CD4-positive, CD25-positive, alpha-beta regulatory T cell (primary cell): ENCODE results near the gene ELL2. TPM values are rescaled to one million over a fixed set of nuclear protein-coding genes. Genes with fewer than 3 reads are reported as not detected.
A peak's percentile ranks its signal among the peaks of the same experiment; 100 is the strongest.

Experiments used
- ATAC-seq, 2 donors: fragments of 150-1000 bp; cut with Tn5 transposase; one replicate each; pipeline ENCODE4 v1.10.0; 2021; ENCODE audit warnings: low read depth in 2 of 2, moderate number of reproducible peaks in 2 of 2, moderate library complexity in 1 of 2
- DNase-seq, 3 donors: peaks; one replicate each; pipeline versions ENCODE4 v3.0.0 to v3.0.0-alpha.2; 2012 to 2022; ENCODE audit warnings: mixed read lengths in 1 of 3
- H3K27ac ChIP-seq: one replicate; pipeline ENCODE4 v1.7.0; 2013; ENCODE audit warnings: mild to moderate bottlenecking, low read length; ENCODE audit not compliant: insufficient read depth, poor library complexity, severe bottlenecking
- H3K27me3 ChIP-seq: one replicate; pipeline ENCODE4 v1.7.0; 2013; ENCODE audit warnings: low read length; ENCODE audit not compliant: control insufficient read depth, insufficient read depth
- H3K36me3 ChIP-seq: one replicate; pipeline ENCODE4 v1.7.0; 2013; ENCODE audit warnings: mild to moderate bottlenecking, low read length, moderate library complexity; ENCODE audit not compliant: control insufficient read depth, insufficient read depth
- H3K4me1 ChIP-seq: 2 replicates; pipeline ENCODE4 v1.7.0; 2013; ENCODE audit warnings: mild to moderate bottlenecking, low read length; ENCODE audit not compliant: insufficient read depth, control insufficient read depth, poor library complexity, severe bottlenecking
- H3K4me3 ChIP-seq: one replicate; pipeline ENCODE4 v1.7.0; 2013; ENCODE audit warnings: low read depth, mild to moderate bottlenecking, low read length, moderate library complexity
- H3K9me3 ChIP-seq, 2 experiments: 1 replicate in 1 of 2; 2 replicates in 1 of 2; pipeline ENCODE4 v1.7.0; 2013; ENCODE audit warnings: low read length in 2 of 2, mild to moderate bottlenecking in 1 of 2, moderate library complexity in 1 of 2; ENCODE audit not compliant: control insufficient read depth in 2 of 2
- H3K27ac Mint-ChIP-seq, 3 donors: one replicate each; pipeline ENCODE4 v1.8.0; 2020 to 2022; ENCODE audit warnings: mild to moderate bottlenecking in 3 of 3, mixed read lengths in 3 of 3, moderate library complexity in 2 of 3
- H3K27me3 Mint-ChIP-seq: one replicate; pipeline ENCODE4 v1.8.0; 2022; ENCODE audit warnings: mild to moderate bottlenecking, mixed read lengths
- H3K36me3 Mint-ChIP-seq: one replicate; pipeline ENCODE4 v1.8.0; 2020; ENCODE audit warnings: mixed read lengths
- H3K4me1 Mint-ChIP-seq, 4 donors: one replicate each; pipeline ENCODE4 v1.8.0; 2020 to 2022; ENCODE audit warnings: mixed read lengths in 4 of 4, mild to moderate bottlenecking in 1 of 4
- H3K4me3 Mint-ChIP-seq, 4 donors: one replicate each; pipeline ENCODE4 v1.8.0; 2020 to 2022; ENCODE audit warnings: mild to moderate bottlenecking in 4 of 4, mixed read lengths in 4 of 4, moderate library complexity in 3 of 4
- H3K9me3 Mint-ChIP-seq, 7 donors: one replicate each; pipeline ENCODE4 v1.8.0; 2020 to 2022; ENCODE audit warnings: mixed read lengths in 7 of 7, mild to moderate bottlenecking in 3 of 7, moderate library complexity in 2 of 7
- polyA plus RNA-seq, 4 donors: library from polyadenylated mRNA; unstranded; fragments of 300-500 nt; fragmentation: Illumina TruSeq; gene quantifications; one replicate each; pipeline ENCODE4 v1.2.3, GENCODE V29; 2021
- total RNA-seq: library from RNA; stranded (reverse); gene quantifications from one replicate; pipeline ENCODE4 v1.2.3, GENCODE V29; 2022

ELL2 gene
- total and polyA plus RNA-seq, 5 donors from 2014 or later, result 2.6 to 94.6 (median 3.7) TPM

DNA sequence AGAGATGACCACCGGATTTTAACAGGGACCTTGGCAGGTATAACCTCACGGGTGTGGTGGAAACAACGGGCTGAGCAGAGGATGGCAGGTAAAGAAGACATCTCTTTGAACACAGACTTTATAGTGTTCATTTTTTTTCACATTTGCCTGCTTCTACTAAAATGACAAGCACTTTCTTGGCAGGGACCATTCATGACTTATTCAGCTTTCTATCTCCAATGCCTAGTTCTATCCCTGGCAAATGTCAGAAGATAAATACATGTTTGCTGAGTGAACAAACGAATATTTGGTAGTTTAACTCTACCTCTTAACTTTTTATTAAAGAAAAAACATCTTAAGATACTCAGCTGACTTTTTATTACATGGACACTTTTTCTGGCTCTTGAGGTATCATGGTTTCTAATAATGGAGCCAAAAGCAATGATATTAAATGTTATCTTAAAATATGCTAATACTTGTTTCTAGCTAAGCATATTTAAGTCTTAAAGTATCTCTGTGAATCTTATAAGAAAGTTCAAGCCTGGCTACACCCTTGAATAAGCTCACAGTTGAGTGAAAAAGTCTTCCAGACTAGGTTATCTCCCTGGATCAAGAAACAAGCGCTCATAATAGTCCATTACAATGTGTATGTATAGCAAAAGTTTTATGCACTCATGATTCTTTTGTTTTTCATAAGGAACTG is 8.5 kb downstream of the ELL2 start:
- Mint-ChIP-seq H3K9me3 (no peaks in the 10 kb centered on the region), H3K4me1 (peaks cover 5 to 38% (median 21%) of the 10 kb centered on the region in 4 donors), H3K27me3 (no peaks in the 10 kb centered on the region), H3K27ac (no peak overlapping the region), H3K4me3 (no peak overlapping the region), H3K36me3 (no peaks in the 10 kb centered on the region)
- Histone ChIP-seq H3K27me3 (no peaks in the 10 kb centered on the region), H3K4me3 (no peak overlapping the region), H3K36me3 (no peaks in the 10 kb centered on the region), H3K9me3 (no peaks in the 10 kb centered on the region), H3K27ac (no peak overlapping the region), H3K4me1 (peaks cover 3% of the 10 kb centered on the region)
- ATAC-seq (no peak), DNase-seq (no peak)

GRCh38 chr5:95951916-95952315 is 9.7 kb downstream of the ELL2 start:
- Histone ChIP-seq H3K4me3 (no peak overlapping the region), H3K36me3 (no peaks in the 10 kb centered on the region), H3K9me3 (no peaks in the 10 kb centered on the region), H3K27me3 (no peaks in the 10 kb centered on the region), H3K4me1 (peaks cover 3% of the 10 kb centered on the region), H3K27ac (no peak overlapping the region)
- peaks cover 5 to 36% (median 16%) of the 10 kb centered on the region in 4 donors for H3K4me1 Mint-ChIP-seq
- no peak overlapping the region for H3K4me3 Mint-ChIP-seq
- H3K9me3 Mint-ChIP-seq, result no peaks in the 10 kb centered on the region
- no peaks in the 10 kb centered on the region for H3K27me3 Mint-ChIP-seq
- DNase-seq, result no peak
- no peaks in the 10 kb centered on the region for H3K36me3 Mint-ChIP-seq
- no peak for ATAC-seq
- no peak overlapping the region for H3K27ac Mint-ChIP-seq

DNA sequence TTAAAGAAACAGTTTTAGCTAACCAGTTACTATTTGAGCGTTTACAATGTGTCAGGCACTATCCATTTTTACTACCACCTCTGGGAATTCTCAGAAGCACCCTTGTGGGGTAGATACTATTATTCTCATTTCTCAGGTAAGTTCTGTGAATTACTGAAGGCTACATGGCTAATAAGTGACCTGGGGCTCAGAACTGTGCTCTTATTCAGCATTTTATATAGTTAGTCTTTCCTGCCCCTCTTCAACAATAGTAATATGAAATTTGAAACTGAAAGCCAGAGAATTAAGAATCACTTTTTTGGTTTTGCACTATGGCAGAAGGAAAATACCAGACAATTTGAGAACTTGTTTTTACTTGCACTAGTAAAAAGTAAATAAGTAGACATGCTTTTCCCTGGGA is 11.8 kb downstream of the ELL2 start:
- no peak overlapping the region for H3K27ac ChIP-seq
- H3K27me3 Mint-ChIP-seq, result no peaks in the 10 kb centered on the region
- H3K4me3 ChIP-seq, result peak overlapping the region; percentile 16
- peak in 1 of 3 donors; percentile 32 for DNase-seq
- H3K27ac Mint-ChIP-seq, result no peak overlapping the region
- no peak for ATAC-seq
- H3K27me3 ChIP-seq, result no peaks in the 10 kb centered on the region
- H3K9me3 Mint-ChIP-seq, result peaks cover 0 to 5% (median 0%) of the 10 kb centered on the region in 7 donors
- H3K4me1 Mint-ChIP-seq, result peaks cover 1 to 35% (median 29%) of the 10 kb centered on the region in 4 donors
- peaks cover 15% of the 10 kb centered on the region for H3K36me3 Mint-ChIP-seq
- no peak overlapping the region for H3K4me3 Mint-ChIP-seq
- no peaks in the 10 kb centered on the region for H3K9me3 ChIP-seq
- H3K36me3 ChIP-seq, result no peaks in the 10 kb centered on the region
- H3K4me1 ChIP-seq, result peaks cover 3% of the 10 kb centered on the region

GRCh38 chr5:95948631-95949030 is 13.0 kb downstream of the ELL2 start:
- Histone ChIP-seq H3K4me3 (no peak overlapping the region), H3K27me3 (no peaks in the 10 kb centered on the region), H3K9me3 (no peaks in the 10 kb centered on the region), H3K4me1 (peaks cover 3% of the 10 kb centered on the region), H3K27ac (no peak overlapping the region), H3K36me3 (no peaks in the 10 kb centered on the region)
- H3K4me1 Mint-ChIP-seq, result peaks cover 0 to 33% (median 31%) of the 10 kb centered on the region in 4 donors
- peak overlapping the region in 1 of 4 donors; percentile 34 for H3K4me3 Mint-ChIP-seq
- H3K9me3 Mint-ChIP-seq, result peaks cover 0 to 5% (median 0%) of the 10 kb centered on the region in 7 donors
- H3K27ac Mint-ChIP-seq, result no peak overlapping the region
- H3K27me3 Mint-ChIP-seq, result no peaks in the 10 kb centered on the region
- H3K36me3 Mint-ChIP-seq, result peaks cover 15% of the 10 kb centered on the region
- DNase-seq (no peak), ATAC-seq (no peak)

- Mint-ChIP-seq H3K27me3 (no peaks in the 10 kb centered on the region), H3K27ac (no peak overlapping the region), H3K4me3 (no peak overlapping the region), H3K9me3 (peaks cover 0 to 5% (median 0%) of the 10 kb centered on the region in 7 donors), H3K36me3 (peaks cover 15% of the 10 kb centered on the region), H3K4me1 (peaks cover 0 to 33% (median 26%) of the 10 kb centered on the region in 4 donors)
- Histone ChIP-seq H3K27me3 (no peaks in the 10 kb centered on the region), H3K9me3 (no peaks in the 10 kb centered on the region), H3K4me1 (peaks cover 3% of the 10 kb centered on the region), H3K4me3 (no peak overlapping the region), H3K27ac (no peak overlapping the region), H3K36me3 (no peaks in the 10 kb centered on the region)
- no peak for ATAC-seq
- no peak for DNase-seq
These were observed 15.2 kb downstream of the ELL2 start for GRCh38 chr5:95946451-95946850.

DNA sequence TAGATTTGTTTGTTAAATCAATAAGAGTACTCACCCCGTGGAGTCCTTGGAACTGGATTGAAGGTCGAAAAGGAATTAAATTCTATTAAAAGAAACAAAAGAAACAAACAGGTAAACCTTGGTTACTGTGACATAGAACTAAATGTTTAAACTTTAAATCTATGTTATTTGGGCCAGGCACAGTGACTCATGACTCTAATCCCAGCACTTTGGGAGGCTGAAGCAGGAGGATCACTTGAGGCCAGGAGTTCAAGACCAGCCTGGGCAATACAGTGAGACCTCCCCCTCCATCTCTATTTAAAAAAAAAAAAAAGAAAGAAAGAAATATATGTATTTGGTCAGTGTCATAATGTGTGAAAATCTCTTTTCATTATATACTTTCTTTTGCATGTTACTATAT is 18.7 kb downstream of the ELL2 start:
- Histone ChIP-seq H3K36me3 (no peaks in the 10 kb centered on the region), H3K9me3 (no peaks in the 10 kb centered on the region), H3K27me3 (no peaks in the 10 kb centered on the region), H3K4me1 (no peaks in the 10 kb centered on the region), H3K27ac (no peak overlapping the region), H3K4me3 (no peak overlapping the region)
- no peak for DNase-seq
- H3K27ac Mint-ChIP-seq, result no peak overlapping the region
- peaks cover 15% of the 10 kb centered on the region for H3K36me3 Mint-ChIP-seq
- peaks cover 0 to 19% (median 16%) of the 10 kb centered on the region in 4 donors for H3K4me1 Mint-ChIP-seq
- no peak overlapping the region for H3K4me3 Mint-ChIP-seq
- ATAC-seq, result no peak
- no peaks in the 10 kb centered on the region for H3K27me3 Mint-ChIP-seq
- peaks cover 0 to 5% (median 0%) of the 10 kb centered on the region in 7 donors for H3K9me3 Mint-ChIP-seq

- no peaks in the 10 kb centered on the region for H3K4me1 ChIP-seq
- no peaks in the 10 kb centered on the region for H3K36me3 ChIP-seq
- no peak overlapping the region for H3K4me3 ChIP-seq
- H3K4me3 Mint-ChIP-seq, result no peak overlapping the region
- ATAC-seq (no peak), DNase-seq (no peak)
- H3K36me3 Mint-ChIP-seq, result peaks cover 15% of the 10 kb centered on the region
- no peaks in the 10 kb centered on the region for H3K27me3 Mint-ChIP-seq
- peaks cover 0 to 19% (median 16%) of the 10 kb centered on the region in 4 donors for H3K4me1 Mint-ChIP-seq
- H3K9me3 ChIP-seq, result no peaks in the 10 kb centered on the region
- no peaks in the 10 kb centered on the region for H3K27me3 ChIP-seq
- H3K27ac Mint-ChIP-seq, result no peak overlapping the region
- no peak overlapping the region for H3K27ac ChIP-seq
- H3K9me3 Mint-ChIP-seq, result peaks cover 0 to 5% (median 0%) of the 10 kb centered on the region in 7 donors
These were observed 19.2 kb downstream of the ELL2 start for GRCh38 chr5:95942414-95942813.

GRCh38 chr5:95941756-95942155 is 19.9 kb downstream of the ELL2 start:
- Histone ChIP-seq H3K9me3 (no peaks in the 10 kb centered on the region), H3K36me3 (no peaks in the 10 kb centered on the region), H3K4me1 (no peaks in the 10 kb centered on the region), H3K27me3 (no peaks in the 10 kb centered on the region), H3K4me3 (no peak overlapping the region), H3K27ac (no peak overlapping the region)
- H3K4me3 Mint-ChIP-seq, result no peak overlapping the region
- ATAC-seq (no peak), DNase-seq (no peak)
- peaks cover 0 to 5% (median 0%) of the 10 kb centered on the region in 7 donors for H3K9me3 Mint-ChIP-seq
- H3K27me3 Mint-ChIP-seq, result no peaks in the 10 kb centered on the region
- peaks cover 15% of the 10 kb centered on the region for H3K36me3 Mint-ChIP-seq
- H3K27ac Mint-ChIP-seq, result no peak overlapping the region
- peaks cover 0 to 18% (median 14%) of the 10 kb centered on the region in 4 donors for H3K4me1 Mint-ChIP-seq
